NCI-H1694 treated with DMSO at 0.1 percent for 48 hours (cell line): ENCODE measurements around the gene ROPN1.
A peak's percentile ranks its signal among the peaks of the same experiment; 100 is the strongest.
"Not testable (repeated sequence)": the region's sequence is repeated elsewhere in the genome, so short reads cannot be mapped to it uniquely, and the experiment has no call there.

Experiments used
- DNase-seq: peaks from one replicate; lab custom pipeline; 2025; lab: John Stamatoyannopoulos, UW

Gene ROPN1

GRCh38 chr3:123997543-123997942 lies 5.6 kb upstream of the ROPN1 start:
- no peak for DNase-seq

DNA sequence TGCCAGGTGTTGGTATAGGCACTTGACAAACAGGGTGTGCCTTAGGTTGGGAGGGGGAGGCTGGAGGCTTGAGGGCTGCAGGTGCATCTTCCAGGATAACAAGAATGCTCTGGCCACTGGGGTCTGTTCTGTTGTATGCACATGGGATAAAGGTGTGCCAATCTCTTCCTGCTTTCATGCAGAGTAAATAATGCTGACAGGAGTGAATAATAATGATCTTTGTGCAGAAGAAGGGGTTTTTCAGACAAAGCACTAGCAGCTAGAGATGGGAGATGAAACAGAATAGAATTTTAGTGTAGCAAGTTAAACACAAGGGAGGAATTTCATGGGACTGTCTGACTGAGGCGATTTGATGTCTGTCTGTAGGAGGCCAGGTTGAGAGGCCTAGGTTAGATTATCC lies 1.9 kb upstream of the ROPN1 start:
- no peak for DNase-seq

GRCh38 chr3:123986427-123986826 lies 5.5 kb downstream of the ROPN1 start:
- DNase-seq = no peak

- no peak for DNase-seq
Measured at GRCh38 chr3:123984957-123985356, 7.0 kb downstream of the ROPN1 start.

GRCh38 chr3:123984350-123984749 lies 7.6 kb downstream of the ROPN1 start:
- no peak for DNase-seq

DNA sequence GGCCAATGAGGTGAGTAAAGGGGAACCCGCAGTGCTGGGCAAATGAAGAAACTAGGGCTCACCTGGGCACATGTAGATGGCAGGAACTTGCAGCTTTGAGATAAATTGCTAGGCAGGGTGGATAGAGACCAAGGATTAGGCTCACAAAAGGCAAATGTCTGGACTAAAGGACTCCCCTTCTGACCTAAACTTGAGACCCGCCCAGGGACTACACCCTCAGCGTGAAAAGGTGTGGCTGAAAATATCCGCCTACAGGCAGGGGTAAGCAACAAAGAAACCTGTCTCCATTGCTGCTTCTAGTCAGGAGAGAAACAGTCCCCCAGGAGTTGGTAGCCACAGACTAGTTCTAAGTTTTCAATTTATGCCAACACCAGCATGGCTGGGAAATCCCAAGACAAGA lies 10.6 kb downstream of the ROPN1 start:
- DNase-seq = not testable (repeated sequence)

- DNase-seq = no peak
Measured at GRCh38 chr3:123980539-123980938, 11.4 kb downstream of the ROPN1 start.

- DNase-seq = peak; percentile 67
Measured at GRCh38 chr3:123979525-123980501, 12.1 kb downstream of the ROPN1 start.

GRCh38 chr3:123976904-123977303 lies 15.0 kb downstream of the ROPN1 start:
- not testable (repeated sequence) for DNase-seq

- DNase-seq = not testable (repeated sequence)
Measured at GRCh38 chr3:123976181-123976898, 15.6 kb downstream of the ROPN1 start.

DNA sequence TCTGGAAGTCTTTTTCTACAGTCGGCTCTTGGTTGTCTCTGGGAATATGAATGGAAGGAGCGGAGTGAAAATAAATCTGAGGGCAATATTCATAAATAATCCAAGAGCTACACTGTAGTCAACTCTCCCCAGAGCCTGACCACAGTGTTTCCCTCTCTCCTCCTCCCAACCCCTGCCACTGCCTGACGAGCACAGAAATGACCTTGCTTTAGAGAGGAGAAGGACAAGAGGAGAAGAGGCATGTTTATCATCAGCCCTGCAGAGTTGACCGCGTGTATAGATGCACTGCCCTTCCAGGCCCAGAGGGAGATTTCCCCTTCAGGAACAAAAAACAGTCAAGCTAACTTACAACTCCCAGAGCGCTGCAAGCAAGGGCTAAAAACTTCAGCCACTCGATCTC lies 16.9 kb downstream of the ROPN1 start:
- DNase-seq = not testable (repeated sequence)

GRCh38 chr3:123971406-123971805 lies 20.5 kb downstream of the ROPN1 start:
- DNase-seq = no peak

DNA sequence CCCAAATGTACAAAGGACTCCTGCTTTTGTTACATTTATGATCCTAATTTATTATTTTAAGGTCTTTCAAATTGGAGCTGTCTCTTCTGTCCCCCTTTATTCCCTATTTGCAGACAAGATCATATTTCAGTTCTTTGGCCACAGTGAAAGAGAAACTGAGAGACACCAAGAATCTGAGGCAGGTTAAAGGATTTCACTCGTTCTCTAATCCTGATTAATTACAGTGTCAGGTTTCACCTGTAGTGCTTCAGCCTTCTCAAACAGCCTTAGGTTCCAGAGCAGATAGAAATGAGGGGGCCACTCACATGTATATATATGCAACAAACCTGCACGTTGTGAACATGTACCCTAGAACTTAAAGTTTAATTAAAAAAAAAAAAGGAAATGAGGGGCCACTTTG lies 24.7 kb downstream of the ROPN1 start:
- not testable (repeated sequence) for DNase-seq

GRCh38 chr3:123966799-123967198 lies 25.1 kb downstream of the ROPN1 start:
- DNase-seq = not testable (repeated sequence)

GRCh38 chr3:123964793-123965192 lies 27.1 kb downstream of the ROPN1 start:
- DNase-seq = not testable (repeated sequence)

DNA sequence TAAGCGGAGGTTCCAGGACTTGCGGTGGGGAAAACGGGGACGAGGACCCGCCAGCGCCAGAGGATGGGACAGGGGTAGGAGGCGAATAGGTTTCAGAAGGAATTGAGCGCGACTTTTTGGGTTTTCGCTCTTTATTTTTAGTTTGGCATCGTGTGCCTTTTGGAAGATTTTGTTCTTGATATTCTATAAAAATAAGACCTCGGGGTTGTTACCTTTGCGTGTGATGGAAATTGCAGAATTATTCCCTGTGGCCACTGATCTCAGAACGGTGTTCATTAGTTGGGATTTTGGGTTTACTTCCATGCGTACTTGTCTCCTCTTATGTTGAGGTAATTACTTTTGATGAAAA lies 30.4 kb downstream of the ROPN1 start:
- no peak for DNase-seq

GRCh38 chr3:123960781-123961507 lies 31.0 kb downstream of the ROPN1 start, which contains the start of gene CCDC14:
Gene CCDC14, minus strand, starts transcription at chr3:123961229. Its CDS starts 56 bp downstream, at chr3:123961173.
- DNase-seq = peak; percentile 93

DNA sequence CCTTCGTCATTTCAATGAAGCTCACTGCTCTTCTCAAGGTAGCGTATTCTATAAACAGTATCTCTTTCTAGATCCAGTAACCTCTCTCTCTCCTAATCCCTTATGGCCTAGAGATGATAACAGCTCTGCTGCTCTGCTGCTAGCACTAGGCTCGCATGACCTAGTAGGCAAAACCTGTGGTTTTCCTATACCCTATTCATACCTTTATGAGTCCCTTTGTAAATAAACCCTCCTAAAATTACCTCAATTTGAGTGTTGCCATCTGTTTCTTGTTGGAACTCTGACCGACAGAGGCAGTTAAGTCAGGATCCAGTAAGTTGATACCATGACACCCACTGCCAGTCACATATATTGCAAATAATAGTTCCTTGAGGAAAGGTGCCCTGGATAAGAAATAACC lies 38.2 kb downstream of the ROPN1 start:
- DNase-seq = no peak

DNA sequence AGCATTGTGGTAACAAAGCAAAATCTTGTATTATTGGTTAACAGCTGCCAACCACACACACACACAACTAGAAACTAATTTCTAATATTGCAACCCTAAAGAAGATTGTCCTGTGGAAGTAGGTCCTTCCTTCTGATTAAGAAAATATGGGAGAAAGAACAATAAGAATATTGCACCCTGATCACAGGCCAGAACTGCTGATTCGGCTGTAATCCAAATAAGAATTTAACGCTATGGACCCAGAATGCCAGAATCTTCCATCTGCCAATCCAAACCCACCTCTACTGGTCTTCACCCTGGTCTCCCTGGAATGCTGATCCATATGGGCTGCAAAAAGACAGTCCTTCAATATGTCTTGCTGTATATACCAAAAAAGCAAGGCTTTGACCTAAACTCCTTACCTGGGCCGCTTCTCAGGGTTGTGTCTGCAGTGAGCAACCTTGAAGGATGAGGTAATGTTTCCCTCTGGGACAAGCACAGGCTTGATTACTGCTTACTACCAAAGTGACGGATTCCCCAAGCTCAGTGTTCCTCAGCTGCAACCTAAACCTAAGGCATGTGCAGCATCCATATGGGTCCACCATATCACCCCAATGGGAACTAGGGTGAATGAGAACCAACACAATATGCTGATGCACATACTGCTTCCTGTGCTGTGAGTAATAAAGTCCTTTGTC lies 38.9 kb downstream of the ROPN1 start:
- no peak for DNase-seq

- no peak for DNase-seq
Measured at GRCh38 chr3:123951522-123952447, 40.1 kb downstream of the ROPN1 start.

DNA sequence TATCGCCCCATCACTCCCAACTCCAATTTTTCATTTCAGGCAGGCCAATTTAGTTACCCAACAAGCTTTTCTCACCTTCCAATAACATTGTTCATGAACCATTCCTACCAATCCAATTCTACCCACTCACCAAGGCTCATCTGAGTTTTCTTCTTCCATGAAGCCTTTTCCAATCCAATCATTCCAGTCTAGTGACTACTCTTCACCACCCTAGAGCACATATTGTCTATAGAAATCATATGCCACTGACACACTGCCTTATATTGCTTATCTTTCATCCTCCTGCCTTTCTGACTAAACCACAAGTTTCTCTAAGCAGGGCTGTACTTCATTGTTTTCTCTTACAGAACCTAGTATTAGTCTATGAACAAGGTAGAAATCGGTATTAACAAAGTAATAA lies 42.3 kb downstream of the ROPN1 start:
- no peak for DNase-seq
